HepG2 (cell line): ENCODE measurements around the gene GSKIP. TPM values are rescaled to one million over a fixed set of nuclear protein-coding genes. Genes with fewer than 3 reads are reported as not detected.
A peak's percentile ranks its signal among the peaks of the same experiment; 100 is the strongest.

Source experiments
- AFF4 ChIP-seq: sonication (generic); formaldehyde crosslinking; IDR thresholded peaks from 2 replicates; pipeline ENCODE4 v1.4.0; 2020; ENCODE audit warnings: missing genetic modification reagents
- CAMTA2 ChIP-seq: sonication (generic); formaldehyde crosslinking; IDR thresholded peaks from 2 replicates; pipeline ENCODE4 v1.4.0; 2020; ENCODE audit warnings: mild to moderate bottlenecking, missing genetic modification reagents, borderline replicate concordance
- FOXK1 ChIP-seq: sonication (generic); formaldehyde crosslinking; IDR thresholded peaks from 2 replicates; pipeline ENCODE4 v1.4.0; 2020; ENCODE audit warnings: low read depth, missing genetic modification reagents, borderline replicate concordance
- GPBP1L1 ChIP-seq: sonication (generic); formaldehyde crosslinking; IDR thresholded peaks from 2 replicates; pipeline ENCODE4 v1.5.0; 2020; ENCODE audit warnings: mild to moderate bottlenecking, missing genetic modification reagents
- HOXA3 ChIP-seq: sonication (generic); formaldehyde crosslinking; IDR thresholded peaks from 2 replicates; pipeline ENCODE4 v1.5.0; 2020; ENCODE audit warnings: missing genetic modification reagents
- MAX ChIP-seq: IDR thresholded peaks from 2 replicates; pipeline ENCODE4 v1.6.1; 2012; ENCODE audit warnings: inconsistent platforms
- MEF2D ChIP-seq: sonication (generic); formaldehyde crosslinking; IDR thresholded peaks from 2 replicates; pipeline ENCODE4 v1.5.1; 2020; ENCODE audit warnings: mild to moderate bottlenecking, missing genetic modification reagents
- MIER3 ChIP-seq: IDR thresholded peaks from 2 replicates; pipeline ENCODE4 v1.6.1; 2016; ENCODE audit warnings: missing compliant biosample characterization, borderline replicate concordance
- MYNN ChIP-seq: sonication (generic); formaldehyde crosslinking; IDR thresholded peaks from 2 replicates; pipeline ENCODE4 v1.4.0; 2020; ENCODE audit warnings: mild to moderate bottlenecking, low read depth, missing genetic modification reagents
- NBN ChIP-seq: fragments of 450-650 bp; conservative IDR thresholded peaks from 2 replicates; pipeline ENCODE4 v1.6.1; 2017
- NR2F2 ChIP-seq: IDR thresholded peaks from 2 replicates; pipeline ENCODE4 v1.6.1; 2012; ENCODE audit warnings: low read depth, inconsistent platforms, borderline replicate concordance
- PBX3 ChIP-seq: sonication (generic); formaldehyde crosslinking; IDR thresholded peaks from 2 replicates; pipeline ENCODE4 v1.8.1; 2023; ENCODE audit warnings: missing genetic modification reagents, inconsistent platforms, borderline replicate concordance
- SNAPC2 ChIP-seq: sonication (generic); formaldehyde crosslinking; IDR thresholded peaks from 2 replicates; pipeline ENCODE4 v1.8.1; 2022; ENCODE audit warnings: mild to moderate bottlenecking, missing genetic modification reagents
- SOX5 ChIP-seq: IDR thresholded peaks from 2 replicates; pipeline ENCODE4 v1.6.1; 2016; ENCODE audit warnings: borderline replicate concordance
- XRCC5 ChIP-seq: fragments of 200-400 bp; formaldehyde crosslinking; optimal IDR thresholded peaks from 2 replicates; pipeline ENCODE3; 2017; ENCODE audit warnings: mild to moderate bottlenecking, low read length
- YY1 ChIP-seq: IDR thresholded peaks from 2 replicates; pipeline ENCODE4 v1.6.1; 2011; ENCODE audit warnings: low read length, low read depth, moderate library complexity, mild to moderate bottlenecking; ENCODE audit not compliant: insufficient read depth, insufficient replicate concordance
- ZNF296 ChIP-seq: sonication (generic); formaldehyde crosslinking; conservative IDR thresholded peaks from 2 replicates; pipeline ENCODE4 v1.5.0; 2020; ENCODE audit warnings: mild to moderate bottlenecking, missing genetic modification reagents
- ZNF451 ChIP-seq: sonication (generic); formaldehyde crosslinking; IDR thresholded peaks from 2 replicates; pipeline ENCODE4 v1.5.0; 2020; ENCODE audit warnings: mild to moderate bottlenecking, missing genetic modification reagents
- ZNF556 ChIP-seq: sonication (generic); formaldehyde crosslinking; IDR thresholded peaks from 2 replicates; pipeline ENCODE4 v1.4.0; 2020; ENCODE audit warnings: mild to moderate bottlenecking, missing genetic modification reagents, borderline replicate concordance
- ZNF770 ChIP-seq: sonication (generic); formaldehyde crosslinking; IDR thresholded peaks from 2 replicates; pipeline ENCODE4 v1.5.0; 2020; ENCODE audit warnings: mild to moderate bottlenecking, missing genetic modification reagents
- ZNF891 ChIP-seq: sonication (generic); formaldehyde crosslinking; IDR thresholded peaks from 2 replicates; pipeline ENCODE4 v1.5.0; 2020; ENCODE audit warnings: mild to moderate bottlenecking, missing genetic modification reagents
- polyA plus RNA-seq, 8 experiments: library from polyadenylated mRNA; depleted of rRNA in 3 of 8; stranded (reverse) in 7 of 8; unstranded in 1 of 8; fragments of >200 nt; fragmentation: Illumina TruSeq in 4 of 8; extraction: Trizol in 4 of 8; gene quantifications; 2 replicates each; pipeline versions ENCODE4 v1.2.1 to v1.2.3, GENCODE V29; 2011 to 2016; ENCODE audit warnings: low read depth in 4 of 8, missing spikeins in 1 of 8, mixed read lengths in 1 of 8; ENCODE audit not compliant: insufficient read depth in 1 of 8
- total RNA-seq, 5 experiments: library from RNA; depleted of rRNA; stranded (reverse); fragments of >200 nt; fragmentation: Illumina TruSeq; extraction: Trizol; gene quantifications; 2 replicates each; pipeline ENCODE4 v1.2.3, GENCODE V29; 2016; ENCODE audit warnings: low read depth in 1 of 5

The GSKIP gene
- total and polyA plus RNA-seq, 2 of the 13 experiments (the other 11 are each of a cell fraction or from before 2014, with no cell fraction given): 12.5 to 27.3 TPM

GRCh38 chr14:96362965-96363750 is at the start of gene GSKIP, which contains the start of gene ATG2B (continued):
- TF ChIP-seq GPBP1L1 (CRISPR knock-in tag) (no peak), MYNN (no peak), ZNF556 (CRISPR knock-in tag) (0 out of 2 replicates have a peak, but pooled peaks have one; percentile 46), HOXA3 (peak; percentile 39; the same call in 1 of the 2 replicates), ZNF296 (CRISPR knock-in tag) (no peak), MEF2D (CRISPR knock-in tag) (0 out of 2 replicates have a peak, but pooled peaks have one; percentile 40), NR2F2 (no peak), MAX (no peak; the same call in 1 of the 2 replicates), SOX5 (CRISPR knock-in tag) (no peak), XRCC5 (no peak), NBN (no peak), YY1 (peak; percentile 17), FOXK1 (CRISPR knock-in tag) (no peak; the same call in 1 of the 2 replicates), ZNF770 (CRISPR knock-in tag) (peak; percentile 25; the same call in 1 of the 2 replicates), ZNF451 (CRISPR knock-in tag) (no peak), SNAPC2 (no peak), PBX3 (CRISPR knock-in tag) (no peak), ZNF891 (CRISPR knock-in tag) (no peak), CAMTA2 (CRISPR knock-in tag) (no peak), AFF4 (CRISPR knock-in tag) (no peak; the same call in 1 of the 2 replicates), MIER3 (no peak)
